ENCODE measurements around the gene DCAF10.
A peak's percentile ranks its signal among the peaks of the same experiment; 100 is the strongest.
"Not testable (repeated sequence)": the region's sequence is repeated elsewhere in the genome, so short reads cannot be mapped to it uniquely, and the experiment has no call there.

DCAF10 gene

GRCh38 chr9:37776328-37776727 is 24.3 kb upstream of the DCAF10 start:
- no peak for TF ChIP-seq ZNF274 (IDR thresholded peaks at IDR 0.05; ENCODE audit: low read depth, low read length)
- no peak overlapping the region for H3K4me3 ChIP-seq (ENCODE audit: low read length)

GRCh38 chr9:37778534-37778933 is 22.1 kb upstream of the DCAF10 start:
- TF ChIP-seq ZNF274 (IDR thresholded peaks at IDR 0.05; ENCODE audit: low read depth, low read length) = no peak
- H3K4me3 ChIP-seq (ENCODE audit: low read length) = no peak overlapping the region

- TF ChIP-seq ZNF274 (IDR thresholded peaks at IDR 0.05; ENCODE audit: low read depth, low read length) = no peak
- peak overlapping the region; percentile 90 for H3K4me3 ChIP-seq (ENCODE audit: low read length)
Observed at GRCh38 chr9:37784291-37784615, 16.3 kb upstream of the DCAF10 start.

GRCh38 chr9:37784616-37785483 is 15.7 kb upstream of the DCAF10 start, which contains the start of gene EXOSC3:
Gene EXOSC3 (minus strand): TSS chr9:37785064. CDS start chr9:37785044, 20 bp downstream.
- no peak for TF ChIP-seq ZNF274 (IDR thresholded peaks at IDR 0.05; ENCODE audit: low read depth, low read length)

GRCh38 chr9:37787059-37787458 is 13.5 kb upstream of the DCAF10 start:
- H3K4me3 ChIP-seq (ENCODE audit: low read length) = no peak overlapping the region
- TF ChIP-seq ZNF274 (IDR thresholded peaks at IDR 0.05; ENCODE audit: low read depth, low read length) = no peak

More at GRCh38 chr9:37784616-37785483, 15.7 kb upstream of the DCAF10 start, which contains the start of gene EXOSC3:
- peak within 1 kb of the TSS; percentile 90 for H3K4me3 ChIP-seq (ENCODE audit: low read length)

GRCh38 chr9:37788332-37788731 is 12.3 kb upstream of the DCAF10 start:
- TF ChIP-seq ZNF274 (IDR thresholded peaks at IDR 0.05; ENCODE audit: low read depth, low read length) = no peak
- no peak overlapping the region for H3K4me3 ChIP-seq (ENCODE audit: low read length)

GRCh38 chr9:37790096-37790495 is 10.5 kb upstream of the DCAF10 start:
- no peak for TF ChIP-seq ZNF274 (IDR thresholded peaks at IDR 0.05; ENCODE audit: low read depth, low read length)
- H3K4me3 ChIP-seq (ENCODE audit: low read length) = no peak overlapping the region

- TF ChIP-seq ZNF274 (IDR thresholded peaks at IDR 0.05; ENCODE audit: low read depth, low read length) = no peak
- H3K4me3 ChIP-seq (ENCODE audit: low read length) = no peak overlapping the region
Observed at GRCh38 chr9:37792122-37792521, 8.5 kb upstream of the DCAF10 start.

- TF ChIP-seq ZNF274 (IDR thresholded peaks at IDR 0.05; ENCODE audit: low read depth, low read length) = no peak
- H3K4me3 ChIP-seq (ENCODE audit: low read length) = no peak overlapping the region
Observed at GRCh38 chr9:37796232-37796631, 4.4 kb upstream of the DCAF10 start.

- TF ChIP-seq ZNF274 (IDR thresholded peaks at IDR 0.05; ENCODE audit: low read depth, low read length) = no peak
- H3K4me3 ChIP-seq (ENCODE audit: low read length) = peak overlapping the region; percentile 18; the same call in 1 of the 2 replicates
Observed at GRCh38 chr9:37798677-37799076, 1.9 kb upstream of the DCAF10 start.

- peak overlapping the region; percentile 90 for H3K4me3 ChIP-seq (ENCODE audit: low read length)
- no peak for TF ChIP-seq ZNF274 (IDR thresholded peaks at IDR 0.05; ENCODE audit: low read depth, low read length)
Observed at GRCh38 chr9:37801287-37801850, 772 bp downstream of the DCAF10 start.

- TF ChIP-seq ZNF274 (IDR thresholded peaks at IDR 0.05; ENCODE audit: low read depth, low read length) = no peak
Observed at GRCh38 chr9:37801959-37802711, 1.5 kb downstream of the DCAF10 start.

GRCh38 chr9:37806271-37806670 is 5.7 kb downstream of the DCAF10 start:
- no peak for TF ChIP-seq ZNF274 (IDR thresholded peaks at IDR 0.05; ENCODE audit: low read depth, low read length)
- H3K4me3 ChIP-seq (ENCODE audit: low read length) = no peak overlapping the region

More at GRCh38 chr9:37801959-37802711, 1.5 kb downstream of the DCAF10 start:
- H3K4me3 ChIP-seq (ENCODE audit: low read length) = peak overlapping the region; percentile 90

GRCh38 chr9:37809676-37810075 is 9.1 kb downstream of the DCAF10 start:
- H3K4me3 ChIP-seq (ENCODE audit: low read length) = not testable (repeated sequence)

Measured in GM08714 (cell line).